H1 (cell line): ENCODE data around the gene TAF8. TPM values are rescaled to one million over a fixed set of nuclear protein-coding genes. Genes with fewer than 3 reads are reported as not detected.

Source experiments
- CTCF ChIA-PET: fragments of 300-600 bp; sonication (Branson Sonifier 250); formaldehyde crosslinking; loops from one replicate; lab custom pipeline; 2021; ENCODE audit not compliant: partially characterized antibody; lab: Charles Lee
- POLR2A ChIA-PET: fragments of 300-600 bp; sonication (Branson Sonifier 250); formaldehyde crosslinking; loops from one replicate; lab custom pipeline; 2021; ENCODE audit warnings: inconsistent platforms; ENCODE audit not compliant: partially characterized antibody; lab: Charles Lee
- DNase-seq, 2 experiments: peaks; one replicate each; pipeline versions ENCODE4 v3.0.0 to v3.0.0-alpha.2; 2010 to 2022; ENCODE audit warnings: low spot score in 2 of 2, low read depth in 1 of 2, mixed read lengths in 1 of 2
- FAIRE-seq: peaks from 2 replicates; lab custom pipeline; 2011; peaks lifted over from hg19 to GRCh38; lab: Jason Lieb, UNC
- H2AFZ ChIP-seq: 2 replicates; pipeline ENCODE4 v1.8.1; 2012; ENCODE audit warnings: low read length, inconsistent platforms
- H2AK5ac ChIP-seq: 2 replicates; pipeline ENCODE4 v1.6.1; 2013; ENCODE audit warnings: low read depth, low read length
- H2BK120ac ChIP-seq: replicated peaks from 2 replicates; pipeline ENCODE3; 2013; ENCODE audit warnings: low read depth, low read length, inconsistent platforms
- H2BK12ac ChIP-seq: 2 replicates; pipeline ENCODE4 v1.6.1; 2013; ENCODE audit warnings: low read depth, low read length
- H2BK15ac ChIP-seq: 2 replicates; pipeline ENCODE4 v1.6.1; 2013; ENCODE audit warnings: low read length
- H2BK20ac ChIP-seq: 2 replicates; pipeline ENCODE4 v1.6.1; 2013; ENCODE audit warnings: low read length
- H2BK5ac ChIP-seq: 2 replicates; pipeline ENCODE4 v1.6.1; 2013; ENCODE audit warnings: low read depth, low read length
- H3K14ac ChIP-seq: 2 replicates; pipeline ENCODE4 v1.6.1; 2013; ENCODE audit warnings: inconsistent platforms; ENCODE audit not compliant: insufficient read length
- H3K18ac ChIP-seq: 2 replicates; pipeline ENCODE4 v1.6.1; 2013; ENCODE audit warnings: low read length; ENCODE audit errors: extremely low read depth
- H3K23ac ChIP-seq: 2 replicates; pipeline ENCODE4 v1.6.1; 2013; ENCODE audit warnings: inconsistent platforms; ENCODE audit not compliant: insufficient read length
- H3K23me2 ChIP-seq: 2 replicates; pipeline ENCODE4 v1.6.1; 2013; ENCODE audit warnings: low read depth, low read length
- H3K27ac ChIP-seq: 2 replicates; pipeline ENCODE4 v1.6.1; 2011; ENCODE audit warnings: low read depth, low read length, inconsistent platforms
- H3K27me3 ChIP-seq, 4 experiments: replicated peaks in 1 of 4; 1 replicate in 1 of 4; 2 replicates in 3 of 4; pipeline versions ENCODE4 v1.6.1 to v1.8.1; 2011 to 2013; ENCODE audit warnings: low read length in 3 of 4, mild to moderate bottlenecking in 3 of 4, inconsistent platforms in 2 of 4, mixed read lengths in 2 of 4, moderate library complexity in 1 of 4; ENCODE audit not compliant: control insufficient read depth in 3 of 4, insufficient read depth in 3 of 4; ENCODE audit errors: extremely low read depth in 1 of 4
- H3K36me3 ChIP-seq, 4 experiments: 2 replicates each; pipeline versions ENCODE4 v1.6.1 to v1.8.1; 2011 to 2013; ENCODE audit warnings: mild to moderate bottlenecking in 4 of 4, low read length in 3 of 4, moderate library complexity in 2 of 4, control low read depth in 1 of 4, inconsistent platforms in 1 of 4; ENCODE audit not compliant: insufficient read depth in 4 of 4, control insufficient read depth in 2 of 4
- H3K4ac ChIP-seq: replicated peaks from 2 replicates; pipeline ENCODE3; 2013; ENCODE audit warnings: low read length, low read depth, mixed read lengths, inconsistent platforms; ENCODE audit not compliant: insufficient read length
- H3K4me1 ChIP-seq, 4 experiments: replicated peaks in 1 of 4; 1 replicate in 1 of 4; 2 replicates in 3 of 4; pipeline versions ENCODE4 v1.6.1 to v1.8.1; 2011 to 2013; ENCODE audit warnings: low read length in 3 of 4, inconsistent platforms in 2 of 4, mixed read lengths in 1 of 4; ENCODE audit not compliant: insufficient read depth in 4 of 4, control insufficient read depth in 3 of 4
- H3K4me2 ChIP-seq, 2 experiments: 2 replicates each; pipeline versions ENCODE4 v1.6.1 to v1.8.1; 2011 to 2013; ENCODE audit warnings: low read depth in 2 of 2, low read length in 2 of 2, control low read depth in 1 of 2, inconsistent platforms in 1 of 2, mild to moderate bottlenecking in 1 of 2; ENCODE audit not compliant: insufficient read depth in 1 of 2
- H3K4me3 ChIP-seq, 4 experiments: fragments of 200-600, 300-600 bp in 1 of 4; sonication (generic), shearing (Covaris generic), sonication (Bioruptor Twin) in 1 of 4; 2 replicates each; pipeline versions ENCODE4 v1.5.1 to v1.8.1; 2011 to 2016; ENCODE audit warnings: low read length in 4 of 4, low read depth in 3 of 4, control low read depth in 2 of 4, inconsistent platforms in 2 of 4, mild to moderate bottlenecking in 2 of 4, mixed read lengths in 1 of 4, moderate library complexity in 1 of 4; ENCODE audit not compliant: insufficient read depth in 2 of 4; ENCODE audit errors: extremely low read depth in 1 of 4
- H3K56ac ChIP-seq: replicated peaks from 2 replicates; pipeline ENCODE3; 2013; ENCODE audit warnings: low read depth, mild to moderate bottlenecking, mixed read lengths, low read length, inconsistent platforms; ENCODE audit not compliant: insufficient read length
- H3K79me1 ChIP-seq: 2 replicates; pipeline ENCODE4 v1.6.1; 2013; ENCODE audit warnings: low read depth, low read length, control low read depth
- H3K79me2 ChIP-seq, 2 experiments: 2 replicates each; pipeline versions ENCODE4 v1.6.1 to v1.8.1; 2012 to 2013; ENCODE audit warnings: low read length in 2 of 2, mild to moderate bottlenecking in 2 of 2, inconsistent platforms in 1 of 2; ENCODE audit not compliant: insufficient read depth in 2 of 2, control insufficient read depth in 1 of 2
- H3K9ac ChIP-seq, 4 experiments: replicated peaks in 1 of 4; 1 replicate in 1 of 4; 2 replicates in 3 of 4; pipeline versions ENCODE4 v1.6.1 to v1.8.1; 2011 to 2013; ENCODE audit warnings: low read depth in 3 of 4, low read length in 3 of 4, control low read depth in 2 of 4, mild to moderate bottlenecking in 2 of 4, moderate library complexity in 2 of 4, inconsistent platforms in 1 of 4; ENCODE audit errors: extremely low read depth in 1 of 4
- H3K9me3 ChIP-seq, 2 experiments: 2 replicates each; pipeline versions ENCODE4 v1.6.1 to v1.8.1; 2012 to 2013; ENCODE audit warnings: mild to moderate bottlenecking in 2 of 2, moderate library complexity in 2 of 2, control low read depth in 1 of 2, inconsistent platforms in 1 of 2, low read depth in 1 of 2, low read length in 1 of 2, mixed read lengths in 1 of 2; ENCODE audit not compliant: insufficient read depth in 2 of 2
- H4K20me1 ChIP-seq, 2 experiments: replicated peaks in 1 of 2; 2 replicates each; pipeline versions ENCODE3 to v1.8.1; 2011 to 2013; ENCODE audit warnings: inconsistent platforms in 2 of 2, low read length in 2 of 2, mild to moderate bottlenecking in 1 of 2; ENCODE audit not compliant: insufficient read depth in 2 of 2, control insufficient read depth in 1 of 2
- H4K5ac ChIP-seq: 2 replicates; pipeline ENCODE4 v1.6.1; 2013; ENCODE audit warnings: low read length, low read depth, mixed read lengths, inconsistent platforms; ENCODE audit not compliant: insufficient read length
- H4K8ac ChIP-seq: 2 replicates; pipeline ENCODE4 v1.8.0; 2013; ENCODE audit warnings: mild to moderate bottlenecking, moderate library complexity, low read length, inconsistent platforms; ENCODE audit not compliant: insufficient read depth; ENCODE audit errors: extremely low read depth
- H4K91ac ChIP-seq: replicated peaks from 2 replicates; pipeline ENCODE3; 2013; ENCODE audit warnings: low read length, mixed read lengths, inconsistent platforms; ENCODE audit not compliant: insufficient read length
- CHD1 ChIP-seq: IDR thresholded peaks from 2 replicates; pipeline ENCODE4 v1.6.1; 2012; ENCODE audit warnings: low read depth, low read length, improper control_type of control experiment
- WGBS, 2 experiments: shearing (Covaris generic) in 1 of 2; methylation state at CpG; one replicate each; pipeline versions ENCODE4 v1.1.6 to v1.1.7; 2013 to 2015; ENCODE audit warnings: low lambda C conversion rate in 2 of 2, mixed read lengths in 2 of 2, inconsistent platforms in 1 of 2, low coverage in 1 of 2, missing lambda C conversion rate in 1 of 2; ENCODE audit not compliant: insufficient replicate concordance in 2 of 2, insufficient coverage in 1 of 2, insufficient read length in 1 of 2; ENCODE audit errors: extremely low coverage in 1 of 2, missing lambda C conversion rate in 1 of 2; 5-methylcytosine and 5-hydroxymethylcytosine counted together
- polyA plus RNA-seq, 7 experiments: library from polyadenylated mRNA; depleted of rRNA in 3 of 7; stranded (reverse) in 5 of 7; unstranded in 2 of 7; fragments of >200 nt in 5 of 7; fragments of 200-250 nt in 2 of 7; gene quantifications; 1 replicate in 5 of 7; 2 replicates in 1 of 7; 4 replicates in 1 of 7; pipeline versions ENCODE4 v1.2.1 to v1.2.3, GENCODE V29; 2011 to 2013; ENCODE audit warnings: missing spikeins in 2 of 7, mixed read lengths in 2 of 7
- total RNA-seq: library from RNA; stranded (reverse); fragmentation: NEBNext Ultra II Directional; extraction: Animal tissue kit (Norgen Biotek cat#: 25700); gene quantifications from 2 replicates; pipeline ENCODE4 v1.2.1, GENCODE V29; 2021

Gene TAF8
- total and polyA plus RNA-seq, 2 of the 8 experiments (the other 6 are each of a cell fraction or from before 2014, with no cell fraction given): 32.2 to 34.0 TPM

DNA sequence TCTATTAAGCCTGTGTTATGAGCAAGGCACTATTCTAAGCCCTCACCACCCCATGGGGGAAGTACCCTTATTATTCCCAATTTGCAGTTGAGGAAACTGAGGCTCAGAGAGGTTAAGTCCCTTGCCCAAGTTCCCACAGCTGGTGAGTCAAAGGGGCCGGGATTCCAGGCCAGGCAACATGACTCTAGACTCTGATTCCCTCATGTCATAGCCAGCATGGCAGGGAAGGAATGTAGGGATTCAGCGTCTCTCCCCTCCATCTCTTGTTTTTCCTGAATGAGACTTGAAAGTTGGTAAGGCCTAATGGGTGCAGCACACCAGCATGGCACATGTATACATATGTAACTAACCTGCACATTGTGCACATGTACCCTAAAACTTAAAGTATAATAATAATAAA, 85.4 kb downstream of the TAF8 start:
- H3K14ac ChIP-seq: no peak overlapping the region
- no peak overlapping the region for H4K5ac ChIP-seq
- H2BK120ac ChIP-seq: no peak overlapping the region
- DNase-seq (no peak), FAIRE-seq (no peak)
- H2BK15ac ChIP-seq: no peak overlapping the region
- no peaks in the 10 kb centered on the region for H3K9me3 ChIP-seq
- no peak overlapping the region for H2AK5ac ChIP-seq
- H2BK5ac ChIP-seq: 0 out of 2 replicates have a peak overlapping the region, but pooled peaks have one; percentile 76
- TF ChIP-seq CHD1: no peak
- peak overlapping the region in 1 of 2 experiments; percentile 84; a peak in 2 of 4 replicates for H3K4me2 ChIP-seq
- no peaks in the 10 kb centered on the region for H3K23me2 ChIP-seq
- H3K4me3 ChIP-seq: no peak overlapping the region
- ChIA-PET CTCF (interaction anchor here (1.1 to 12.4 kb wide), 11 partner anchors 12 to 83 kb away, joined by 3 to 123 read pairs (median 13); no protein-coding TSS in a partner anchor), POLR2A (interaction anchor here (0.6 to 9.7 kb wide), 6 partner anchors 18 to 122 kb away, joined by 3 to 109 read pairs (median 8); no protein-coding TSS in a partner anchor)
- no peak overlapping the region for H4K8ac ChIP-seq
- H3K79me1 ChIP-seq: peaks cover 10% of the 10 kb centered on the region
- H4K20me1 ChIP-seq: peaks cover 12 to 21% of the 10 kb centered on the region in 2 experiments
- H3K4ac ChIP-seq: no peak overlapping the region
- no peak overlapping the region for H3K27ac ChIP-seq
- H3K18ac ChIP-seq: peak overlapping the region; percentile 81; the same call in 1 of the 2 replicates
- H2AFZ ChIP-seq: no peak overlapping the region
- peaks cover 2 to 9% (median 5%) of the 10 kb centered on the region in 4 experiments; a peak in 5 of 8 replicates for H3K36me3 ChIP-seq
- H3K23ac ChIP-seq: no peak overlapping the region
- 0 out of 2 replicates have a peak overlapping the region, but pooled peaks have one; percentile 51 for H2BK20ac ChIP-seq
- no peak overlapping the region for H3K56ac ChIP-seq
- H3K4me1 ChIP-seq: peaks cover 23 to 57% (median 43%) of the 10 kb centered on the region in 4 experiments
- H3K79me2 ChIP-seq: peaks cover 4 to 63% of the 10 kb centered on the region in 2 experiments
- peak overlapping the region; percentile 1; the same call in 1 of the 2 replicates for H2BK12ac ChIP-seq
- H4K91ac ChIP-seq: peak overlapping the region; percentile 79
- no peak overlapping the region for H3K9ac ChIP-seq
- 78% methylated on average over 2 of the region's 2 CpGs; no CpG with 5 or more reads in 1 of the 2 experiments for WGBS, 2 experiments
- H3K27me3 ChIP-seq: no peaks in the 10 kb centered on the region
